HCT116 (cell line): ENCODE results near the gene PCCA. TPM values are rescaled to one million over a fixed set of nuclear protein-coding genes. Genes with fewer than 3 reads are reported as not detected.

Experiments
- ATAC-seq: fragments of 200-7000 bp; cut with Tn5 transposase; 2 replicates; pipeline ENCODE4 v1.9.1; 2020; ENCODE audit warnings: mild to moderate bottlenecking, moderate library complexity
- BruUV-seq: library from RNA; stranded (reverse); fragments of 400-500 nt; replicated peaks from 2 replicates; lab custom pipeline; 2021; lab: Mats Ljungman, UMichigan
- CTCF ChIA-PET: fragments of 300-600 bp; sonication (Branson Sonifier 250); formaldehyde crosslinking; loops from one replicate; lab custom pipeline; 2021; ENCODE audit warnings: antibody characterized with exemption; lab: Charles Lee
- POLR2A ChIA-PET: fragments of 300-600, 350-600 bp; sonication (Branson Sonifier 250); formaldehyde crosslinking; loops from one replicate; lab custom pipeline; 2021; ENCODE audit warnings: antibody characterized with exemption; lab: Charles Lee
- RAD21 ChIA-PET, 2 experiments: fragments of 300-600 bp; sonication (Branson Sonifier 250); formaldehyde crosslinking; loops; one replicate each; lab custom pipeline; 2023; ENCODE audit warnings: low total read pairs in 2 of 2; ENCODE audit not compliant: uncharacterized antibody in 2 of 2, unreplicated experiment in 2 of 2, low non-redundant PET in 1 of 2; lab: Charles Lee
- DNase-seq: peaks from one replicate; pipeline ENCODE4 v3.0.0-alpha.2; 2010; ENCODE audit warnings: low read depth, low spot score
- H2AFZ ChIP-seq: fragments of 200-600 bp; shearing (Covaris generic), sonication (generic); 2 replicates; pipeline ENCODE4 v1.6.1; 2017; ENCODE audit warnings: low read depth, mixed run types, mixed read lengths, antibody characterized with exemption, low read length; ENCODE audit not compliant: poor library complexity, severe bottlenecking
- H3K27ac ChIP-seq: 2 replicates; pipeline ENCODE4 v1.5.1; 2012; ENCODE audit warnings: low read depth, low read length
- H3K27me3 ChIP-seq: fragments of 200-600 bp; sonication (generic); 2 replicates; pipeline ENCODE4 v1.6.1; 2016; ENCODE audit warnings: mixed run types, low read length, mixed read lengths; ENCODE audit not compliant: insufficient read depth
- H3K36me3 ChIP-seq, 2 experiments: fragments of 200-500 bp in 1 of 2; fragments of 200-600 bp in 1 of 2; sonication (Bioruptor generic) in 1 of 2; sonication (generic) in 1 of 2; 2 replicates each; pipeline versions ENCODE4 v1.5.1 to v1.6.1; 2014 to 2016; ENCODE audit warnings: low read length in 2 of 2, inconsistent platforms in 1 of 2, mixed read lengths in 1 of 2, mixed run types in 1 of 2; ENCODE audit not compliant: insufficient read depth in 2 of 2, control insufficient read depth in 1 of 2
- H3K4me1 ChIP-seq, 2 experiments: fragments of 200-600 bp in 1 of 2; sonication (generic) in 1 of 2; 2 replicates each; pipeline versions ENCODE4 v1.5.1 to v1.6.1; 2012 to 2017; ENCODE audit warnings: low read length in 2 of 2, inconsistent platforms in 1 of 2, mild to moderate bottlenecking in 1 of 2, mixed read lengths in 1 of 2, mixed run types in 1 of 2, moderate library complexity in 1 of 2; ENCODE audit not compliant: insufficient read depth in 2 of 2, control insufficient read depth in 1 of 2
- H3K4me2 ChIP-seq: fragments of 200-600 bp; sonication (generic); 2 replicates; pipeline ENCODE4 v1.6.1; 2017; ENCODE audit warnings: mixed run types, low read length, mixed read lengths
- H3K4me3 ChIP-seq, 2 experiments: fragments of 200-600 bp in 1 of 2; sonication (generic) in 1 of 2; replicated peaks in 1 of 2; 2 replicates each; pipeline ENCODE4 v1.5.1; 2011 to 2016; ENCODE audit warnings: low read length in 2 of 2, control low read depth in 1 of 2, low read depth in 1 of 2, mild to moderate bottlenecking in 1 of 2, mixed read lengths in 1 of 2, mixed run types in 1 of 2
- H3K79me2 ChIP-seq: fragments of 200-600 bp; sonication (generic); 2 replicates; pipeline ENCODE4 v1.6.1; 2017; ENCODE audit warnings: mild to moderate bottlenecking, mixed run types, low read length, moderate library complexity, mixed read lengths; ENCODE audit not compliant: insufficient read depth
- H3K9ac ChIP-seq: fragments of 200-600 bp; sonication (generic); 2 replicates; pipeline ENCODE4 v1.6.1; 2016; ENCODE audit warnings: low read length, mixed read lengths
- H3K9me2 ChIP-seq: fragments of 200-600 bp; sonication (generic), shearing (Covaris generic); 2 replicates; pipeline ENCODE4 v1.6.1; 2017; ENCODE audit warnings: mixed run types, mild to moderate bottlenecking, moderate library complexity; ENCODE audit not compliant: insufficient read depth
- H3K9me3 ChIP-seq, 2 experiments: fragments of 200-500 bp in 1 of 2; fragments of 200-600 bp in 1 of 2; sonication (Bioruptor generic) in 1 of 2; sonication (generic) in 1 of 2; 2 replicates each; pipeline ENCODE4 v1.6.1; 2014 to 2017; ENCODE audit warnings: low read length in 2 of 2, mixed read lengths in 2 of 2, inconsistent platforms in 1 of 2, low read depth in 1 of 2, mild to moderate bottlenecking in 1 of 2, mixed run types in 1 of 2, moderate library complexity in 1 of 2; ENCODE audit not compliant: control insufficient read depth in 1 of 2, insufficient read depth in 1 of 2
- H4K20me1 ChIP-seq: fragments of 200-600 bp; sonication (generic), shearing (Covaris generic); 2 replicates; pipeline ENCODE4 v1.6.1; 2017; ENCODE audit warnings: mixed run types, mild to moderate bottlenecking, moderate library complexity; ENCODE audit not compliant: insufficient read depth
- CEBPB ChIP-seq: IDR thresholded peaks from 2 replicates; pipeline ENCODE4 v1.6.1; 2012; ENCODE audit warnings: low read depth
- CTCF ChIP-seq, 3 experiments: fragments of 200-600 bp in 1 of 3; sonication (generic) in 1 of 3; IDR thresholded peaks in 2 of 3; conservative IDR thresholded peaks in 1 of 3; 2 replicates each; pipeline ENCODE4 v1.5.1; 2012 to 2017; ENCODE audit warnings: low read depth in 2 of 3, low read length in 2 of 3, antibody characterized with exemption in 1 of 3, borderline replicate concordance in 1 of 3, control low read depth in 1 of 3, mild to moderate bottlenecking in 1 of 3, mixed read lengths in 1 of 3, mixed run types in 1 of 3, moderate library complexity in 1 of 3; ENCODE audit not compliant: insufficient read depth in 1 of 3
- EGR1 ChIP-seq: IDR thresholded peaks from 2 replicates; pipeline ENCODE4 v1.6.1; 2012; ENCODE audit warnings: low read depth
- EZH2phosphoT487 ChIP-seq: fragments of 200-600 bp; IDR thresholded peaks from 2 replicates; pipeline ENCODE4 v1.6.1; 2018; ENCODE audit warnings: antibody characterized with exemption, borderline replicate concordance
- FOSL1 ChIP-seq: IDR thresholded peaks from 2 replicates; pipeline ENCODE4 v1.6.1; 2012; ENCODE audit warnings: low read depth
- MAX ChIP-seq: IDR thresholded peaks from 2 replicates; pipeline ENCODE4 v1.6.1; 2012
- POLR2A ChIP-seq: IDR thresholded peaks from 2 replicates; pipeline ENCODE4 v1.7.0; 2011; ENCODE audit warnings: borderline replicate concordance; ENCODE audit not compliant: insufficient read depth, insufficient read length; ENCODE audit errors: extremely low read depth
- REST ChIP-seq: IDR thresholded peaks from 2 replicates; pipeline ENCODE4 v1.6.1; 2012; ENCODE audit warnings: low read depth
- SIN3A ChIP-seq: IDR thresholded peaks from 2 replicates; pipeline ENCODE4 v1.6.1; 2012; ENCODE audit warnings: low read depth
- YY1 ChIP-seq: IDR thresholded peaks from 2 replicates; pipeline ENCODE4 v1.6.1; 2011; ENCODE audit warnings: low read length, low read depth, moderate library complexity, mild to moderate bottlenecking; ENCODE audit not compliant: insufficient replicate concordance; ENCODE audit errors: extremely low read depth
- ZNF274 ChIP-seq: fragments of 200-500 bp; sonication (Bioruptor generic); IDR thresholded peaks from 2 replicates; pipeline ENCODE4 v1.6.1; 2014; ENCODE audit warnings: mild to moderate bottlenecking, low read depth, low read length, inconsistent platforms
- intact Hi-C: fragments of 100-400 bp; cut with micrococcal nuclease; formaldehyde crosslinking; loops from 2 replicates; pipeline ENCODE4 v1.10.0; 2022
- total RNA-seq: library from RNA; stranded (reverse); gene quantifications from one replicate; pipeline ENCODE4 v1.2.1, GENCODE V29; 2021; ENCODE audit not compliant: unreplicated experiment
- TF ChIP-seq, protein P1 (sequence below): IDR thresholded peaks from 2 replicates; pipeline ENCODE4 v1.6.1; 2012

PCCA gene
- total RNA-seq, 1 experiment from 2014 or later: 23.0 TPM

GRCh38 chr13:100478107-100478809 lies 389.4 kb downstream of the PCCA start:
- Histone ChIP-seq H3K27ac (no peak overlapping the region), H3K4me1 (no peaks in the 10 kb centered on the region), H3K27me3 (no peaks in the 10 kb centered on the region), H4K20me1 (no peaks in the 10 kb centered on the region), H3K79me2 (no peaks in the 10 kb centered on the region), H3K4me2 (no peak overlapping the region), H3K9me3 (no peaks in the 10 kb centered on the region), H2AFZ (no peak overlapping the region), H3K4me3 (no peak overlapping the region), H3K9ac (no peak overlapping the region), H3K36me3 (no peaks in the 10 kb centered on the region), H3K9me2 (no peaks in the 10 kb centered on the region)
- TF ChIP-seq EZH2phosphoT487 (no peak), REST (no peak), EGR1 (no peak)
- TF ChIP-seq, protein P1, sequence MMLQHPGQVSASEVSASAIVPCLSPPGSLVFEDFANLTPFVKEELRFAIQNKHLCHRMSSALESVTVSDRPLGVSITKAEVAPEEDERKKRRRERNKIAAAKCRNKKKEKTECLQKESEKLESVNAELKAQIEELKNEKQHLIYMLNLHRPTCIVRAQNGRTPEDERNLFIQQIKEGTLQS: no peak
- CTCF ChIA-PET: no interaction called here
- ATAC-seq (no peak), DNase-seq (no peak)
- POLR2A ChIA-PET: no interaction called here
- BruUV-seq: no TSS peak
- intact Hi-C loops: no loop called here
- RAD21 ChIA-PET: no interaction called here

GRCh38 chr13:100480676-100481075 lies 391.8 kb downstream of the PCCA start:
- RAD21 ChIA-PET: no interaction called here
- Histone ChIP-seq H3K79me2 (no peaks in the 10 kb centered on the region), H3K4me3 (no peak overlapping the region), H3K9ac (no peak overlapping the region), H3K9me3 (no peaks in the 10 kb centered on the region), H4K20me1 (no peaks in the 10 kb centered on the region), H3K27ac (no peak overlapping the region), H3K4me1 (no peaks in the 10 kb centered on the region), H3K36me3 (no peaks in the 10 kb centered on the region), H3K27me3 (no peaks in the 10 kb centered on the region), H3K9me2 (no peaks in the 10 kb centered on the region), H3K4me2 (no peak overlapping the region), H2AFZ (no peak overlapping the region)
- CTCF ChIA-PET: no interaction called here
- intact Hi-C loops: no loop called here
- ATAC-seq: no peak
- no TSS peak for BruUV-seq
- POLR2A ChIA-PET: no interaction called here
- no peak for DNase-seq
- TF ChIP-seq MAX (no peak), ZNF274 (no peak), POLR2A (no peak), EGR1 (no peak), SIN3A (no peak), FOSL1 (no peak), CTCF (IDR thresholded peaks at IDR 0.05 in 2 of 3, conservative IDR thresholded peaks at IDR 0.05 in 1 of 3; ENCODE audit: borderline replicate concordance in 1 of 3, insufficient read depth in 1 of 3, low read depth in 2 of 3, low read length in 2 of 3) (no peak), CEBPB (no peak), YY1 (no peak)
